HepG2 (cell line): ENCODE data around the gene MAPK4. TPM values are rescaled to one million over a fixed set of nuclear protein-coding genes. Genes with fewer than 3 reads are reported as not detected.

Experiments
- ATAC-seq: fragments of 200-7000 bp; cut with Tn5 transposase; 3 replicates; pipeline ENCODE4 v1.9.1; 2020; ENCODE audit warnings: mild to moderate bottlenecking, moderate library complexity
- BruUV-seq: library from RNA; stranded (reverse); fragments of 400-500 nt; replicated peaks from 2 replicates; lab custom pipeline; 2021; lab: Mats Ljungman, UMichigan
- CTCF ChIA-PET: fragments of 300-600 bp; formaldehyde crosslinking; extraction: SDS; loops from one replicate; lab custom pipeline; 2021; ENCODE audit warnings: low total read pairs, inconsistent platforms, low intra/inter-chr PET ratio; lab: Yijun Ruan, JAX
- POLR2A ChIA-PET: fragments of 350-600 bp; sonication (Branson Sonifier 250); formaldehyde crosslinking; loops from one replicate; lab custom pipeline; 2020; ENCODE audit warnings: antibody characterized with exemption, inconsistent platforms; lab: Yijun Ruan, JAX
- DNase-seq: peaks from one replicate; pipeline ENCODE4 v3.0.0-alpha.2; 2015; ENCODE audit warnings: low spot score
- FAIRE-seq: peaks from 3 replicates; lab custom pipeline; 2011; peaks lifted over from hg19 to GRCh38; lab: Jason Lieb, UNC
- H2AFZ ChIP-seq: one replicate; pipeline ENCODE4 v1.6.1; 2011; ENCODE audit warnings: low read length, inconsistent platforms
- H3K27ac ChIP-seq: fragments of 300-600 bp; 3 replicates; pipeline ENCODE4 v1.8.0; 2011; ENCODE audit warnings: mixed run types, mild to moderate bottlenecking, mixed read lengths, low read length, inconsistent platforms; ENCODE audit not compliant: insufficient read depth; ENCODE audit errors: extremely low read length
- H3K27me3 ChIP-seq, 2 experiments: fragments of 200-600 bp in 1 of 2; 2 replicates in 1 of 2; 3 replicates in 1 of 2; pipeline versions ENCODE4 v1.6.0 to v1.8.0; 2011; ENCODE audit warnings: low read length in 2 of 2, mild to moderate bottlenecking in 2 of 2, moderate library complexity in 2 of 2, inconsistent platforms in 1 of 2; ENCODE audit not compliant: insufficient read depth in 2 of 2, control insufficient read depth in 1 of 2
- H3K36me3 ChIP-seq, 2 experiments: fragments of 200-600 bp in 1 of 2; replicated peaks in 1 of 2; 2 replicates in 1 of 2; 3 replicates in 1 of 2; pipeline versions ENCODE4 v1.5.1 to v1.8.0; 2011; ENCODE audit warnings: low read length in 2 of 2, inconsistent platforms in 1 of 2; ENCODE audit not compliant: insufficient read depth in 2 of 2, control insufficient read depth in 1 of 2
- H3K4me1 ChIP-seq: 2 replicates; pipeline ENCODE4 v1.5.1; 2012; ENCODE audit warnings: low read length, inconsistent platforms; ENCODE audit not compliant: insufficient read depth
- H3K4me2 ChIP-seq: 2 replicates; pipeline ENCODE4 v1.6.0; 2011; ENCODE audit warnings: low read depth, low read length, inconsistent platforms
- H3K4me3 ChIP-seq, 3 experiments: fragments of 200-600 bp in 1 of 3; sonication (generic), shearing (Covaris generic) in 1 of 3; replicated peaks in 1 of 3; 2 replicates each; pipeline ENCODE4 v1.5.1; 2011 to 2016; ENCODE audit warnings: low read length in 3 of 3, inconsistent platforms in 2 of 3, low read depth in 2 of 3, mild to moderate bottlenecking in 2 of 3, control low read depth in 1 of 3, mixed read lengths in 1 of 3; ENCODE audit not compliant: insufficient read depth in 1 of 3
- H3K79me2 ChIP-seq: one replicate; pipeline ENCODE4 v1.6.1; 2011; ENCODE audit warnings: low read length, inconsistent platforms; ENCODE audit not compliant: insufficient read depth
- H3K9ac ChIP-seq: 2 replicates; pipeline ENCODE4 v1.6.0; 2011; ENCODE audit warnings: mild to moderate bottlenecking, low read depth, low read length, inconsistent platforms; ENCODE audit not compliant: insufficient read depth
- H3K9me3 ChIP-seq: 2 replicates; pipeline ENCODE4 v1.5.1; 2012; ENCODE audit warnings: mild to moderate bottlenecking, low read length
- H4K20me1 ChIP-seq: 2 replicates; pipeline ENCODE4 v1.6.0; 2011; ENCODE audit warnings: inconsistent platforms, mild to moderate bottlenecking, low read length, moderate library complexity; ENCODE audit not compliant: insufficient read depth
- AKAP8 ChIP-seq: sonication (generic); formaldehyde crosslinking; IDR thresholded peaks from 2 replicates; pipeline ENCODE4 v1.5.1; 2020; ENCODE audit warnings: mild to moderate bottlenecking, missing genetic modification reagents
- BRF2 ChIP-seq: sonication (generic); formaldehyde crosslinking; IDR thresholded peaks from 2 replicates; pipeline ENCODE4 v1.8.1; 2022; ENCODE audit warnings: mild to moderate bottlenecking, missing genetic modification reagents
- HOXA9 ChIP-seq: sonication (generic); formaldehyde crosslinking; IDR thresholded peaks from 2 replicates; pipeline ENCODE4 v1.8.1; 2022; ENCODE audit warnings: missing genetic modification reagents, mild to moderate bottlenecking, moderate library complexity, borderline replicate concordance
- MED13 ChIP-seq: sonication (generic); formaldehyde crosslinking; IDR thresholded peaks from 2 replicates; pipeline ENCODE4 v1.5.0; 2020; ENCODE audit warnings: missing genetic modification reagents
- MXD1 ChIP-seq: sonication (generic); formaldehyde crosslinking; IDR thresholded peaks from 2 replicates; pipeline ENCODE4 v1.4.0; 2020; ENCODE audit warnings: mild to moderate bottlenecking, missing genetic modification reagents
- PATZ1 ChIP-seq: sonication (generic); formaldehyde crosslinking; IDR thresholded peaks from 2 replicates; pipeline ENCODE4 v1.4.0; 2020; ENCODE audit warnings: missing genetic modification reagents
- PHF8 ChIP-seq: sonication (generic); formaldehyde crosslinking; IDR thresholded peaks from 2 replicates; pipeline ENCODE4 v1.5.0; 2020; ENCODE audit warnings: missing genetic modification reagents
- RBM39 ChIP-seq: fragments of 200-400 bp; formaldehyde crosslinking; IDR thresholded peaks from one replicate; pipeline ENCODE4 v1.6.1; 2018; ENCODE audit warnings: antibody characterized with exemption, mild to moderate bottlenecking, low read depth, low read length; ENCODE audit not compliant: poor library complexity, severe bottlenecking
- REXO4 ChIP-seq: sonication (generic); formaldehyde crosslinking; IDR thresholded peaks from 2 replicates; pipeline ENCODE4 v1.8.0; 2022; ENCODE audit warnings: missing genetic modification reagents, mild to moderate bottlenecking, borderline replicate concordance
- RFX5 ChIP-seq: IDR thresholded peaks from 2 replicates; pipeline ENCODE4 v1.6.1; 2011; ENCODE audit warnings: low read depth, low read length, improper control_type of control experiment
- SIX4 ChIP-seq: sonication (generic); formaldehyde crosslinking; IDR thresholded peaks from 2 replicates; pipeline ENCODE4 v1.4.0; 2020; ENCODE audit warnings: missing genetic modification reagents
- ZNF30 ChIP-seq: sonication (generic); formaldehyde crosslinking; IDR thresholded peaks from 2 replicates; pipeline ENCODE4 v1.5.0; 2020; ENCODE audit warnings: mild to moderate bottlenecking, missing genetic modification reagents
- ZSCAN12 ChIP-seq: sonication (generic); formaldehyde crosslinking; IDR thresholded peaks from 2 replicates; pipeline ENCODE4 v1.9.0; 2021; ENCODE audit warnings: mild to moderate bottlenecking, missing genetic modification reagents
- WGBS: methylation state at CpG from one replicate; pipeline ENCODE4 v1.1.6; 2017; ENCODE audit warnings: low lambda C conversion rate; 5-methylcytosine and 5-hydroxymethylcytosine counted together
- in situ Hi-C: cut with HindIII; loops from 2 replicates; pipeline ENCODE4 v1.10.0; 2017; ENCODE audit warnings: low pct_unique_long_range_greater_than_20kb; ENCODE audit not compliant: extremely low pct_ligation_motif_present
- intact Hi-C: fragments of 100-400 bp; cut with micrococcal nuclease; formaldehyde crosslinking; loops from one replicate; pipeline ENCODE4 v1.10.0; 2022; ENCODE audit not compliant: unreplicated experiment
- polyA plus RNA-seq, 8 experiments: library from polyadenylated mRNA; depleted of rRNA in 3 of 8; stranded (reverse) in 7 of 8; unstranded in 1 of 8; fragments of >200 nt; fragmentation: Illumina TruSeq in 4 of 8; extraction: Trizol in 4 of 8; gene quantifications; 2 replicates each; pipeline versions ENCODE4 v1.2.1 to v1.2.3, GENCODE V29; 2011 to 2016; ENCODE audit warnings: low read depth in 4 of 8, missing spikeins in 1 of 8, mixed read lengths in 1 of 8; ENCODE audit not compliant: insufficient read depth in 1 of 8
- total RNA-seq, 5 experiments: library from RNA; depleted of rRNA; stranded (reverse); fragments of >200 nt; fragmentation: Illumina TruSeq; extraction: Trizol; gene quantifications; 2 replicates each; pipeline ENCODE4 v1.2.3, GENCODE V29; 2016; ENCODE audit warnings: low read depth in 1 of 5

The MAPK4 gene
- total and polyA plus RNA-seq, 2 of the 13 experiments (the other 11 are each of a cell fraction or from before 2014, with no cell fraction given) = not detected

GRCh38 chr18:50642439-50642838 is 82.6 kb downstream of the MAPK4 start:
- Histone ChIP-seq H3K9me3 (no peaks in the 10 kb centered on the region), H4K20me1 (no peaks in the 10 kb centered on the region), H3K9ac (no peak overlapping the region), H3K27ac (no peak overlapping the region), H3K4me1 (no peaks in the 10 kb centered on the region), H3K79me2 (no peaks in the 10 kb centered on the region), H3K36me3 (no peaks in the 10 kb centered on the region), H3K27me3 (no peaks in the 10 kb centered on the region), H3K4me2 (no peak overlapping the region), H3K4me3 (no peak overlapping the region), H2AFZ (no peak overlapping the region)
- no peak for ATAC-seq
- intact Hi-C loops (no loop called here), in situ Hi-C loops (loop anchor here (5.0 kb wide), 1 partner anchor 125 kb away; no protein-coding TSS in a partner anchor)
- WGBS = 38% methylated on average over 2 of the region's 2 CpGs
- FAIRE-seq = no peak
- ChIA-PET CTCF (no interaction called here), POLR2A (no interaction called here)
- TF ChIP-seq BRF2 (CRISPR knock-in tag) (no peak), HOXA9 (CRISPR knock-in tag) (no peak), RFX5 (no peak), AKAP8 (CRISPR knock-in tag) (no peak), ZNF30 (CRISPR knock-in tag) (no peak), SIX4 (no peak), PATZ1 (no peak), PHF8 (no peak), RBM39 (no peak), MED13 (CRISPR knock-in tag) (no peak), MXD1 (no peak), REXO4 (CRISPR knock-in tag) (no peak), ZSCAN12 (no peak)
- DNase-seq = no peak
- no TSS peak for BruUV-seq
